NCI-H2227 treated with DMSO at 0.1 percent for 48 hours (cell line): Measurements from ENCODE around the gene MLPH.

Experiments used
- DNase-seq: peaks from one replicate; lab custom pipeline; 2025; lab: John Stamatoyannopoulos, UW

Gene MLPH

DNA sequence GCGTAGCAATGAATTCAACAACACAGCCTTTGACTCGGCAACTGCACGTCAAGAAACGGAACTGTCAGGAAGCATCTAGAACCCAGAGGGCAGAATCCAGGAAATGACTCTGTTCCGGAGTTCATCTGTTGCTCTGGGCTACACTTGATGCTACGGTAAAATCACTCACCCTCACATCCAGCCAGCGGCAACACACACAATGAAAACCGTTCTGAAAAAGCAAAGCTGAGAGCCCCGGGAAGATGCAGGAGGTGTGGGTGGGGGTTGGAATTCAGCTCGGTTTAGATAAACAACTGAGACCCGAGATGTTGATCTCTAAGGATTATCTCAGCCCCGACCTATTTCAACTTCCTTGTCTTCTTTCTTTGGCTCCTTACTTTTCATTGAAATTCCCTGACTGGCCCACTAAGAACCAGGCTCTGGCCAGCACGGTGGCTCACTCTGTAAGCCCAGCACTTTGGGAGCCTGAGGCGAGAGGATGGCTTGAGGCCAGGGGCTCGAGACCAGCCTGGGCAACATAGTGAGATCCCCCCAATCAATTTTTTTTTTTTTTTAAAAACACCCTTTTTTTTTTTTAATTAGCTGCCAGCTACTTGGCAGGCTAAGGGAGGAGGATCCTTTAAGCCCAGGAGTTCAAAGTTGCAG, 116.8 kb downstream of the MLPH start:
- no peak for DNase-seq

DNA sequence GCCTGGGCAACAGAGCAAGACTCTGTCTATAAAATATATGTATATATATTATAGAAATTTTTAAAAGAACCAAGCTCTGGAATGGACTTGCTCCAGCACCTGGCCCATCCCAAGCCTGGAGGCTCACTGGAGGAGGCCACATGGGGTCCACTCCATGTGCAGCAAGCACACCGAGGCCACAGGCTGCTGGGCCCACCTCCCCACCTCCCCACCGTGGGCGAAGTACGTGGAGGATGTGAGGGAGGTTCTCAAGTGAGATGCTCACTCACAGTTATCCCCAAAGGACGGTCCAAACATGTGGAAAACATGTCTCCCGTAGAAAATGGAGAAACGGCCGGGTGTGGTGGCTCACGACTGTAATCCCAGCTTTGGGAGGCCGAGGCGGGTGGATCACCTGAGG, 117.3 kb downstream of the MLPH start:
- DNase-seq, result no peak
